A172 (cell line): ENCODE measurements around the gene RBMS1. TPM values are rescaled to one million over a fixed set of nuclear protein-coding genes. Genes with fewer than 3 reads are reported as not detected.
"Not testable (repeated sequence)": the region's sequence is repeated elsewhere in the genome, so short reads cannot be mapped to it uniquely, and the experiment has no call there.

Experiments used
- DNase-seq: peaks from one replicate; pipeline ENCODE4 v3.0.0-alpha.2; 2015; ENCODE audit warnings: low spot score
- total RNA-seq: library from RNA; depleted of rRNA; stranded (reverse); fragments of >200 nt; shearing (Covaris generic); gene quantifications from 2 replicates; pipeline ENCODE4 v1.2.3, GENCODE V29; 2014

Gene RBMS1
- total RNA-seq, 1 experiment from 2014 or later: 83.7 TPM

DNA sequence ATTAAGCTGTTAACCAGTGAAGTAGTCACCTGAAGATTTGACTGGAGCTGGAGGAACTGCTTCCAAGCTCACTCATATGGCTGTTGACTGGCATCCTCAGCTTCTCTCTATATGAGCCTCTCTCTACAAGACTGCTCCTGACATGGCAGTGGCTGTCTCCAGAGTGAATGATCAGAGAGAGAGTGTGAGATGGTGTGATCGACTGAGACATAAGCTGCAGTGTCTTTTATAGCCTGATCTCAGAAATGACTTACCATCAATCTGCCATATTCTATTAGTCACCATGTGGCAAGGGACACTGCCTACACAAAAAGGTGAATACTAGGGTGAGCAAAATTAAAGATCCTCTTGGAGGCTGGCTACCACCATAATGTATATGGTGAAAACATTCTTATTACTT lies 7.8 kb upstream of the RBMS1 start:
- no peak for DNase-seq

DNA sequence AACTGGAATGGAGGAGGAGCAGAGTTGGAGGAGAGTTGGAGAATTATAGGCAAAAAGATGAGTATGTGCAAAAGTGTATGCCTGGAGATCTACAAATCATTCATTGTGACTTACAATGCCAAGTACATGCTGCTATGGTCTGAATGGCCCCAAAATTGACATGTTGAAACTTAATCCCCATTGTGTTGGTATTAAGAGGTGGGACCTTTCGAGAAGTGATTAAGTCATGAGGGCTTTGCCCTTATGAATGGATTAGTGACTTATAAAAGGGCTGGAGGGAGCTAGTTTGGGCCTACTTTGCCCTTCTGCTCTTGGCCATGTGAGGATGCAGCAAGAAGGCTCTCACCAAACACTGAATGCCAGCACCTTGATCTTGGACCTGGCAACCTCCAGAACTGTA lies 6.3 kb upstream of the RBMS1 start:
- DNase-seq: no peak

DNA sequence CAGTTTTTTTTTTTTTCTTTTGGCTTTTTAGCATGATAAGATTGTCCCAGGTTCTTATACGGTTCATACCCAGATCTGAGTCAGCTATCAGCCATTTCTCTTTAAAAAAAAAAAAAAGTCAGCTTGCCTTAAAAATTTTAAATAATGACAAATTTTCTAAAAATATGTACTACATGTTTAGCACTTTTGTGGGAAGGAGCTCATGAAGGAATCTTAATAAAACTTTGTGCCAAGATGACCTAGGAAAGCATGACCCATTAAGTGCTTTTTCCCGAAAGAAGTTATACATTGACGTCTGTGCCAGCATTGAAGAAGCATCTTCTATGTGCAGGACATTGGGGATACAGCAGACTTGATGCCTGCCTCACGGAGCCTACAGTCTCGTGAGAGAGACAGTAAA lies 4.5 kb upstream of the RBMS1 start:
- no peak for DNase-seq

DNA sequence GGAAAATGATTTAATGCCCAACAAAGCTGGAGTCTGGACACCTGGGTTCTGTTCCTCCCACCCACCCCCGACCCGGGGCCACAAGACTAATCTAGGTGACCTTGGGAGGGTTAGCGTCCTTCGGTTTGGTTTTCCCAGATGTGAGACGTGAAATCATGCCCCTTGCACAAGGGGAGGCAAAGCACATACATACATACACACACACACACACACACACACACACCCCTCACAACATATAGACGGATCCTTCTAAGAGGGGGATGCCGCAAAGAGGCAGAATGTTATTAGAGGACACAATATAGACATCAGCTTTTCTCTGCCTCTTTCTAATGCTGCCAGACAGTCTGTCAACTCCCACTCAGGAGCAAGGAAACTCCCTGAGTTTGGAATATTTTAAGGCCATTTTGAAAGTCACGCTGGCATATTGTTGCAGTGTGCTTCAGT lies 616 bp upstream of the RBMS1 start:
- DNase-seq: peak; percentile 34

DNA sequence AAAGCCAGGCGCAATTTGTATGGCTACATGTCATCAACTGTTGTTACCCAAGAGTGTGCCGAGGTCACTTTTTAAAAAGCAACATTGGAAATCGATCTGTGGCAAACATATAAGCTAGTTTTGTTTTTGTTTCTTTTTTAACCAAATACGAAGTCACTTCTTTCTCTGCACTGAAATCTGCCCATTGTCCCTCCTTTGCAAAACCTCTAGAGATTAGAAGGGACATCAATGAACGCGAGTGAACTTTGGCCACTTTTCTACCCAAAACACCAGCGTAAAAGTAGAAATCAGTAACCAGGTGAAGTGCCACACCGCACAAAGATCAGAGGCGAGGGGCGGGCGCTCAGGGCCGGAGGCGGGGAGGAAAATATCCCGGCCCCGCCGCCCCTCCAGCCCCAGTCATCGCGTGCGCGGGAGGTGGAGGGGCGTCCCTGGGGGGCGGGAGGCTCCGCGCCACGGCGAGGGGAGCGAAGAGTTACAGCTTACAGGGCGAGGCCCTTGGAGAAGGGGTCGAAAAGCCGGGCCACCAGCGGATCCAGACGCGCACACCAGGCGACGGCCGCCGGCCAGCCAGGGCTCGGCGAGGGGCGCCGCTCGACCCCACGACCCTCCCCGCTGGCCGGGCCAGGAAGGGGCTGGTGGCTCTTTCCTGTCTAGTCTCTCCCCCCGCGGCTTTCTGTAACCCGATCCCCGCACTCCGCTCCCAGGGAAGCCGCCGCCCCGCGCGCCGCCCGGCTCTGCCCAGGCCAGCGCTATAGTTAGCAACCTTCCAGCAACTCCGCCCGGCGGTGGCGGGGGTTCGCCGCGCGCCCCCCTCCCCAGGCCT lies 993 bp downstream of the RBMS1 start:
- DNase-seq: peak; percentile 62

DNA sequence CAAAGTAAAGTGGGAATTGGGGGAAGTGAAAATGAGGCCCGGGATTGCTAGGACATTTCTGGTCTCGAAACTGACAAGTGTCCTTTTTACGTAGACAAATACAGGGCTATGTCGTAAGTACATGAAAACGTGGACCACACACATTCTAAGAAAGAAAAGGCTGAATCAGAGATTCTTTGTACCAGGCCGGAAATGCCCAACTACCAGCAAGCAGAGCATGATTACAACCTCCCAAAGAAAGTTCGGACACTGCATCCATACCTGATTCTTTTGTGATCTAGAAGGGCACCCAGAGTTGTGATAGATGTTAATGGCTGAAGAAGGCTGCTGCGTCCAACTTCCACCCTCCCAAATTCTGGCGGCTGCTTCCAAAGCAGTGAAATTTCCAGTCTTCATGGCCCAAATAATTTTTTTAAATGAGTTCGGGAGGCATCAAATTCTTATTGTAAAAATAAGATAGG lies 1.7 kb downstream of the RBMS1 start:
- DNase-seq: peak; percentile 70

DNA sequence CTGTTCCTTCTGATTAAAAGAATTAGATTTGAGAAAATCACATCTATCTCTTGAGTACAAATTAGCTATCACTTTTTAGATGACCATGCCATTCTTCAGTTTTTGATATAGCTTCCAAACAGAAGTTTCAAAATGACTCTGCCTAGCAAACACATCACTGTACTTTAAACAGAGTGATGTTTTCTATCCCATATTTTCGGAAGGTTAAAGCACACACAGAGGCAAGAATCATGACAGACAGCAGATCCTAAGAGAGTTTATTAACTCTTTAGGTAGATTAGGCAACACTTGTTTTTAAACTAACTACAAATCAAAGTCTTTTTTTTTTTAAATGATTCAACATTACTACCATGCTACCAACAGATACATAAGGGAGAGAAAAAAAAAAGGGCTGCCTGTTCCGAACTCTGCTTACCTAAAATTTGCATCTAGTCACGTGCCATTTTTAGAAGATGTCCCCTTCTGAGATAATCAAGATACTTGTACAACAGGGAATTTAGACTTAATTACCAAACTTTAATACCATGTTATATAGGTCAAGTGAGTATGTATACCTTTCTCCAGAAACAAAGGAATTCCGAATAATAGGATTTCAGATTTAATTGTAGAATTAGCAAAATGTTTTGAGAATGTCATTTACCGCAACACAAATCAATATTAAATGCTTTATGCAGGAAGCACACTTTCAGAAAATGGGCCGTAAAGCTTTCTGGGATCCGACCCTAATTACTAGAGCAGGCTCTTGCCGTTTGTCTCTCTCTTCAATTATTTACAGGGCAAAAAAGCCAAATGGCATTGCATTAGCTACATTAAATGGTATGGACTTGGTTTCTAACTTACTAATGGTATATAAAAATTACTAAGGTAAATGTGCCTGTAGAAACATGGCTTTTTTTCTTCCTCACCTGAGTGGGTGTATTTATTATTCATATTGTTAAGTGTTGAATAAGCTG lies 2.6 kb downstream of the RBMS1 start:
- DNase-seq: no peak

DNA sequence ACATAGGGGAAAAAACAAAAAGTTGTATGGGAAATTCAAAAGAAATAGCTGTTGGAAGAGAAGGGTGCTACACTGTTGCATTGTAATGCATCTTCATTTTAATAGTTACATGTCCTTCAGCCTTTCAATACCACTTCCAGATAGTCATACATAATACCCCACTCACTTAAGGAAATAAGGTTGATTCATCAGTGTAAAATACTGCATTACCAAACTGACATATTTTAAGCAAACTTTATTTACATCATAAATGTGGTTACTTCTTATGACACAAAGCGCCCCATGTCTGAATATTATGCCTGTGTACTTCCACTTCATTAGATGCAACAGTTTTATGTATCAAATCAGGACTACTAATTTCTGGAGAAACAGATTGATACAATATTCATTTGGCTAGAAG lies 4.5 kb downstream of the RBMS1 start:
- DNase-seq: no peak

DNA sequence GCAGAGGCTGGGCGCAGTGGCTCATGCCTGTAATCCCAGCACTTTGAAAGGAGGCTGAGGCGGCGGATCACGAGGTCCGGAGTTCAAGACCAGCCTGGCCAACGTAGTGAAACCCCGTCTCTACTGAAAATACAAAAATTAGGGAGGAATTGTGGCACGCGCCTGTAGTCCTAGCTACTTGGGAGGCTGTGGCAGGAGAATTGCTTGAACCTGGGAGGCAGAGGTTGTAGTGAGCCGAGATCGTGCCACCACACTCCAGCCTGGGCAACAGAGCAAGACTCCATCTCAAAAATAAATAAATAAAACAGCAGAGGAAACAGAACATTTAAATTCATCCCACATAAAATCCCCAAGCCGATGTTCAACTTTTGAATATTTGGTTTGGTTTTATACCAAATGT lies 5.3 kb downstream of the RBMS1 start:
- not testable (repeated sequence) for DNase-seq

DNA sequence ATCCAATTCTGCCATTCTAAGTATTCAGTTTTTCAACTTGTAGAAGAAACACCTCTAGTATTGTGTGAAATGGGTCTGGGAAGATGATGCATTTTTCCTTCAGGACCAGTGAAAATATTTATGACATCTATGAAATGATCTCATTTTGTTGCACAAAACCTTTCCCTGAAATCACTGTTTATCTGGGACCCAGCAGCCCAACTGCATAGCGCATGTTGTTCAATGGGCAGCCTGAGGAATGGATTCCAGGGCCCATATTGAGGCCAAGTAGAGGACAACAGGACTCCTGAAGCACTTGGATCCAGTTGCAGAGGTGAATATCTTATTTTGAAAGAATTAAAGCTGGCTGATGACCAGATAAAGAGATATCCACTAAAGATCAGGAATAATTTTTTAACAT lies 7.3 kb downstream of the RBMS1 start:
- DNase-seq: no peak

DNA sequence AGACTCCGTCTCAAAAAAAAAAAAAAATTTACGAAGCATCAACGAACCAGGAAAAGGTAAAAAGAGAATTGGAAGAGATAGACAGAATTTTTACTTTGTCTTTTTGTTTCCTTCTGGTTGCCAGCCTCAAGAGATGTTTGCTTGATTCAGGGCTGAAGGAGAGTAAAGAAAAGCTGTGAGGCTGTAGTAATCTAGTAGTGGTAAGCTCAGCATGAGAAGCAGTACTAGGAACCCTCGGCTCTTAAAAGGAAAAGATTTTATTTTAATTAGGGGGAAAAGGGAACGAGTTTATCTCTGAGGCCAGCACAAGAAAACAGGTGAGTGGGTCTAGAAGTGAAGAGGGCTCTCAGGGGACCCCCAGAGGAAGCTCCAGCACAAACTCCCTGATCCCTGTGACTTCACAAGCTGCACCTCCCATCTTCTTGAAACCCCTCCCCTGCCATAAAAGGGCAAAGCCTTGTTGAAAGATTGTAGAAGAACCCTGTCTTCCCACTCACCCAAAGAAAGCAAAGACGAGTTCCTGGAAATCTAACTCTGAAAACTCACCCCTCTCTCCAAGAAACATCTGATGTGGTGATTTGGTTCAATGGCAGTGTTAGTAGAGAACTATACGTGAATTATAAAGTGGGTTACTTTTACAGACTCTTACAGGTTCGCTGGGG lies 8.6 kb downstream of the RBMS1 start:
- no peak for DNase-seq

DNA sequence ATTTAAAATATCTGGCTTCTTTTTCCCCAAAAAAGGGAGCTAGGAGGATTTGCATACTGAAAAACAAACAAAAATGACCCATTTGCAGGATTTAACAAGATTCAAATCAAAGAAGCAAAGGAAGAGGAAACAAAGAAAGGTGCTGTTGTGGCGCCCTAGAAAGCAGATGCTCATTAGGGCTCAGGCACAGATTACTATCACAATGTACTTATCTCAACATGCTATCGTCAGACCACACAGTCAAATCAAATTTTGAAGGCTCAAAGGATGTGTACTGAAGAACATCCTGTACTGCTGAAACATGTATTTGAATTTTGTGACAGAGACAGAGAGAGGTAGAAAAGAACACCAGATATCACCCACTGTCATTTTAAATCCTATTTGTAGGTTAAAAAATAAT lies 10.9 kb downstream of the RBMS1 start:
- DNase-seq: no peak

DNA sequence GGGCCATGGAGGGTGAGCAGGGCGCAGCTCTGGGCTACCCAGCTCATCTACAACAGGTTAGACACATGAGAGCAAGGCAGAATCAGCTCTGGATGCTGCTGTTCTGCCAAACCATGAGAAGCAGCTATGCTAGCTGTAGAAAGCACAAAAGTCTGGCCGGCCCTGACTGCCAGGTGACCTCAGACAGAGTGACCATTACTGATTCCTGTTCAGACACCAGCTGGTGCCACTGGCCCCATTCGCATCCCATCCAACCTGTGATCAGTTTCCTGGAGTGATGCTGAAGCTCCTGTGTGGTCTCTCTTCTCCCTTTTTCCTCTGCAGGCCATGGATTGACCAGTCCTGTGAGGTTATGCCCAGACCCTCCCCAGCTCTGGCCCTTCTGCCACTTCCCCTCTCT lies 14.3 kb downstream of the RBMS1 start:
- DNase-seq: no peak

DNA sequence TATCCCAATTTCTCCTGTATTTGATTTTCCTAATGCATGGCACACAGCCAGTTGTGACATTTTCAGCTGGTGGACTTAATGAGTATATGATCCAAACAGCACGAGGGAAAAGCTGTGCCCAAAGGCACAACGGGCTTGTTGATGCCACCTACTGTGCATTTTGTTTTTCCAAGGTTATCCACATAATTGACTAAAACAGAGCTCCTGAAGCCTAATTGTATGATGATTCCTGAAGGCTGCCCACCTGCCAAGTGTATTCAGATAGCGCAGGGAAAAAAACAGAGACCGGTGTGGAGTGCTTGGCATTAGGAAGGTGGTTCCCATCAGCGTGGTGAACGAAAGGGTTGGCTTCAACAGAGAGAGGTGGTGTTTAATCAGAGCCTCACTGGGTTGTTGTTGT lies 14.9 kb downstream of the RBMS1 start:
- no peak for DNase-seq

DNA sequence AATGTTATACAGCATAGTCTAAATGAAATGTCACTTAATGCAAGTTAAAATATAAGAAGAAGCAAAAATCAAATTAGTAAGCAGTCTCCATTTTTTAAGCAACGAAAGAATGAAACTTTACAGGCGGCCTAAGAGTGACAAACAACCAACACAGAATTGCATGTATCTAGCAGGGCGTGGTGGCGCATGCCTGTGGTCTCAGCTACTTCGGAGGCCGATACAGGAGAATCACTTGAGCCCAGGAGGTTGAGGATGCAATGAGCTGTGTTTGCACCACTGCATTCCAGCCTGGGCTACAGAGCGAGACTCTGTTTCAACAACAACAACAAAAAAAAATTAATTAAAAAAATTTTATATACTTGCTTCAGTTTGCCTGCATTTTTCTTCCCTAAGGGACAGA lies 16.6 kb downstream of the RBMS1 start:
- peak; percentile 52 for DNase-seq

DNA sequence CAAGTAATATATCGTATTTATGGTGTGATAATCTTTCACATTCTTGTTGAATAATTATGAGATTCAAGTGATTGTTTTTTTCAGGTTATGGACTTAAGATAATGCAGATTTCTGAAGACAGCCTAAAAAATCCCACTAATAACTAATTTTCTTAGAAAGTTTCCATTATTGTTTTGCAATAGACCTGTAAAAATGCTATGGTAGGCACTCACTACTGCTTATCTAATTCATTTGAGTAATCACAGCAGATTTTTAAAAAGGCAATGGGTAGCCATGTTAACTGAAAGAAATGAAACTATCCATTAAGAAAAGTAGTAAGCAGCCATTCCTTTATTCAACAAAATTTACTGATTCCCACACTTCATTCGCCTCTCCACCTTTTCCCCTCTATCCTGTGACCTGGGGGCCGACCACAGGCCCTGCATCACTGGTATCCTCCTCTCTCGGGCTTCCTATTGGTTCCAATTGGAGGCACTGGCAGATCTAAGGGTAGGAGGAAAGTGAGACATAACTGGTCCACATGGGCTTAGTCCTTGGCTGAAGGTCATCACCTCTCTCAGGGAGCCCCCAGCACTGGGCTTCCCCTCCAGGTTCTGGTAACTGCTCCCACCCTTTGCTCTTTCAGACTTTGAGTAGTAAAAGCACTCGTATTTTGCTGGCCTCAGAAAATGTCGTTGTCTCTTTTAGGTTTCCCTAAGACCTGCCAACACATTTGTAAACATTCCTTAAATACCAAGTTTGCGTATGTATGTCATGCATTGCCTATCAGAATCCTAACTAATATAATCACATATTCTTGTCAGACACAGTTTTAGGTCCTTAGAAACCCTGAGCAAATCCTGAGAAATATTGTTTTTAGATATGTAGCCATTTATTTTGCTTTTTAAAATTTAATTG lies 18.5 kb downstream of the RBMS1 start:
- no peak for DNase-seq

DNA sequence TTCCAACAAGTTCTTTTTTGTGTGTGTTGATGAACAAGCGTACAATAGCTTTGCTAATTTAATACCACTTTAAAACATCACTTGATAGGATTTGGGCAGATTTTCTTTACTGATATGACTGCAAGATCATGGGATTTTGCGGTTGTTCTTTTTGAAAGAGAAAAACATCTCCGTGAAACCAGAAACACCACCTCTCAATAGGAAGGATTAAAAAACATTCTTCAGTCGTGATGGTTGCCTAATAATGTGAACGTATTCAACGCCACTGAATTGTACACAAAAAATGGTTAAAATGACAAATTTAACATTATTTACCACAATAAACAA lies 19.3 kb downstream of the RBMS1 start:
- no peak for DNase-seq

DNA sequence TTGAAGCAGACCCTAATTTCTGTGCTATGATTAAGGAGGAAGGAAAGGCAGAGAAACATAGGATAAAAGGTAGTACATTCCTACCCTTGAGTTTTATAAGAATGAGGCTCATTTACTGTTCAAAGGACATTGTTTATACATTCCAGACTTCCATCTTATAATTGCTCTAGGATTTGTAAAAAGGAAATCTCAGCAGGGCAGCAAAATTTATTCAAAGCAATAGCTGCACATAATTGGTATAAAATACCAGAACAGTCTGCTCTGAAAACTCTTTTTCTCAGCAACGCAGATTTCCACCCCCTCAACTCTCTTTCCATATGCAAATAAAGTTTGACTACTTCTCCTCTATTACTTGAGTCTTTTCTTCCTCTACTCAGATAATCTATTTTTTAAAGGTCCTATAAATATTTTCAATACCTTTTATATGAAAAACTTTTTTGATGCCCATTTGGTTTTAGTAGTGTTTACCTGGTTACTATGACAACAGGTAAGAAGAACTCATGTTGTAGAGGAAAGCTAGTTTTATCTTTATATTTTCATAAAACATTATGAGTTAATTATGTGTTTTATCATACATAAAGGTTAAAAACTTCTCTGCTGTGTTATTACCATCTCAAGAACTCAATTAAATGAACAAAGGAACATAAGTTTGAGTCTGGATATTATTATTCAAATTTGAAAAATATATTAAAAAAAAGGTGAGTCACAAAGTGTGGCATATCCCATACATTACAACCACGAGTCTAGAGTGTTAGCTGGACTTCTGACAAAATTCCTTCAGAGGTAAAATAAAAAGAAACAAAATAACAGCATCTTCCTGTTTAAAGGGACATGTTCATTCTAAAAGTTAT lies 19.9 kb downstream of the RBMS1 start:
- DNase-seq: no peak

DNA sequence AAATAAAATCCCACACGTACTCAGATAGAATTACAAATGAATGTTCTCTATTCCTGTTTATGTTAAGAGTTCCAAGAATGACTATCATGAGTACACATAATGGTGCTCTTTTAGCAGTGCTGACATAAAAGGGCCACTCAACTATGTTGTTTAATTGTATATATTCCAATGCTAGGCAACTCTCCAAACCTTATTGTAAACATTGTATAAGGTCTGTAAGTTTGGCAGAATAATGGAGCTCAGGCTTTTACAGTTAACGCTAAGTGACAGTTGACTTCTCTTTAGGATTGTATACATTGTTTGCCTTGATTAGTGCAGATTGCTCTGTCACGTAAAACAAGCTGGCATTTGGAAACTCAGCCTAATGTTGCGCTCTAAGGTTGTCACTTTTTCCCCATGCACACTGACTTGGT lies 20.8 kb downstream of the RBMS1 start:
- DNase-seq: no peak

DNA sequence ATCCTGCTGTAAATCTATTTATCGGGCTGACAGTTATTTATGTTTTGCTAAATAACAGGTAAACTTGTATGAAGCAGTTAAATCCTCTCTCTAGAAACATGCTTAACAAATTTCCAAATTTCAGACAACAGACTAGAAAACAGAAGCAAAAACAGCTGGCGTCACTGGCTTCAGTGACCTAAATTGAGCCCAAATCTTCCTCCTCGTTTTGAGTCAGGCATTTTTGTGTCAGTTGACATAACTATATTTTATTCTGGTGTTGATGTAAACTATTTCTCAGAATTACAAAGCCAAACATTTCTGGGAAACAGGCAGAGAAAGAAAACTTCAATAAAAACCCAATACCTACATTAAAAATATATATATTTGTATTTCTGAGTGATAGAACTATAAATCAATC lies 21.7 kb downstream of the RBMS1 start:
- DNase-seq: no peak
